Activated CD8-positive, alpha-beta T cell treated with anti-CD3 and anti-CD28 coated beads for 36 hours (primary cell): Measurements from ENCODE around the gene CRB1. TPM values are rescaled to one million over a fixed set of nuclear protein-coding genes. Genes with fewer than 3 reads are reported as not detected.
A peak's percentile ranks its signal among the peaks of the same experiment; 100 is the strongest.

ENCODE experiments used
- ATAC-seq: fragments of 200-7000 bp; cut with Tn5 transposase; one replicate; pipeline ENCODE4 v1.10.0; 2021; ENCODE audit warnings: mild to moderate bottlenecking, moderate library complexity
- CTCF ChIA-PET: fragments of 350-600 bp; sonication (Branson Sonifier 250); formaldehyde crosslinking; loops from one replicate; lab custom pipeline; 2021; ENCODE audit warnings: antibody characterized with exemption; lab: Charles Lee
- POLR2A ChIA-PET: fragments of 350-600 bp; sonication (Branson Sonifier 250); formaldehyde crosslinking; loops from one replicate; lab custom pipeline; 2021; ENCODE audit warnings: antibody characterized with exemption; lab: Charles Lee
- DNase-seq: peaks from one replicate; pipeline ENCODE4 v3.0.0-alpha.2; 2020
- H3K27ac Mint-ChIP-seq: one replicate; pipeline ENCODE4 v1.8.0; 2021; ENCODE audit warnings: mild to moderate bottlenecking, mixed read lengths
- H3K27me3 Mint-ChIP-seq: one replicate; pipeline ENCODE4 v1.8.0; 2021; ENCODE audit warnings: mixed read lengths
- H3K36me3 Mint-ChIP-seq: one replicate; pipeline ENCODE4 v1.8.0; 2021; ENCODE audit warnings: low read depth, mixed read lengths
- H3K4me1 Mint-ChIP-seq: one replicate; pipeline ENCODE4 v1.8.0; 2021; ENCODE audit warnings: low read depth, mixed read lengths
- H3K4me3 Mint-ChIP-seq: one replicate; pipeline ENCODE4 v1.8.0; 2021; ENCODE audit warnings: mild to moderate bottlenecking, moderate library complexity, mixed read lengths
- H3K9me3 Mint-ChIP-seq: one replicate; pipeline ENCODE4 v1.8.0; 2021; ENCODE audit warnings: mixed read lengths
- intact Hi-C: fragments of 100-400 bp; cut with micrococcal nuclease; formaldehyde crosslinking; loops from one replicate; pipeline ENCODE4 v1.10.0; 2022
- total RNA-seq, 2 experiments: library from RNA; stranded (reverse); gene quantifications; one replicate each; pipeline ENCODE4 v1.2.3, GENCODE V29; 2021
- TF ChIP-seq, protein P1 (sequence below): fragments of 200-600 bp; IDR thresholded peaks from one replicate; pipeline ENCODE4 v1.8.0; 2022; ENCODE audit warnings: antibody characterized with exemption, mild to moderate bottlenecking

Gene CRB1
- total RNA-seq, 2 experiments from 2014 or later: not detected

DNA sequence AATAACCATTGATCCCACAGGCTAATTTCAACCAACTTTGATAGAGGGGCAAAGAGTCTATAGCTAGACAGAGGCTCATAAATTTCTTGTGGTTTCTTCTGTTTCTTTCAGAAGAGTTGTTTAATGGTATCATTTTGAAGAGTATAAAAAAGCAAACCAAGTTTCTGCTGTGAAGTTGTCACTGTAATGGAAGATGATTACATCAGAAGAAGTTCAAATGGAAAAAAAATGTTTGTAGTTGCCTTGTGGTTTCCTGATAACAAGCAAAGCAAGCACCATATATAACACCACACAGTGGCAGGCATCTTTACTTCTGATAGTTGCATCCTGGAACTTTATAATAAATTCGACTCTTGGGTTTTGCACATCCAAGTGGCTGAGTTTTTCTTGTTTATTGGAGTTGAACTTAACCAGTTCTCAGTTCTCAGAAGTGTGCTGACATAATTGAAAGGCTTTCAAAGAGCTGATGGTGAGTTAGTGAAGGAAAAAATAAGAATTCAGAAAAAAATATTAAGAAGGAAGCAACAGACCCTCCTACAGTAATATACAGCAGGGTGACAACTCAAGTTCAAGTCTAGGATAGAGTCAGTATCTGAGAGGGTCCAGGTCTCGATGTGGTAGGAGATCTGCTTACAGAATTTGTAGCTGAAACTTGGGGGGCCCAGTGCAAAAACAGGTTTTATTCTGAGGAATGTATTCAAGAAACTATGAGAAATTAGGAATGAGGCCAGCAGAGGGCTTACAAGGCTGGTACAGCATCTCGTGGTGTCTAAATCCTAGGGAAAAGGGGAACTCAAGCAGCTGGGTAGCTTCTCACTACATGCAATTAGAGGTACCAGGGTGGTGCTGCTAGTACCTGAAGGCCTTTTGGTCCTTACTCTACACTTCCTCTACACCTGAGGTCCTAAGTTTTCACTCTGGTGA lies 123.5 kb downstream of the CRB1 start:
- no peak overlapping the region for H3K4me3 Mint-ChIP-seq

DNA sequence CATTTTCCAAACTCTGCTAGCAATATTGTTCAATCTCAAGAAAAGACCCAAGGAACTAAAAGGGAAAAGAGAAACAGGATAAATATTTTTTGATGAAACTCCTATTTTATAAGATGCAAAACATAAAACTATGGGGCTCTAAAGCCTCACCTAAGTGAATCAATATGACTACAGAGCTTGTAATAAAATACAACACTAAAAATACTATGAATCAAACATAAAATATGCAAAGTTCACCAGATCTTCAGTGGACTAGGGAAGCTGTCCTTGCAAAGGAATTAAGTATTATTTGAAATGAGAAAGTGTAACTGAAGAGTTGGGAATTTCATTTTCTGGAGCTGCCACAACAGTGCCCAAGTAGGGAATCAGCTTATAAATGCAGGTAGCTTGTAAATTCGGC lies 124.5 kb downstream of the CRB1 start:
- no peaks in the 10 kb centered on the region for H3K9me3 Mint-ChIP-seq
- intact Hi-C loops: no loop called here
- peaks cover 2% of the 10 kb centered on the region for H3K27me3 Mint-ChIP-seq
- H3K27ac Mint-ChIP-seq: no peak overlapping the region
- peaks cover 26% of the 10 kb centered on the region for H3K4me1 Mint-ChIP-seq
- CTCF ChIA-PET: interaction anchor here (0.8 to 1.1 kb wide), 3 partner anchors 8 to 70 kb away, joined by 3 to 7 read pairs (median 4); no protein-coding TSS in a partner anchor
- H3K36me3 Mint-ChIP-seq: no peaks in the 10 kb centered on the region
- no peak overlapping the region for H3K4me3 Mint-ChIP-seq
- POLR2A ChIA-PET: no interaction called here
- TF ChIP-seq, protein P1, sequence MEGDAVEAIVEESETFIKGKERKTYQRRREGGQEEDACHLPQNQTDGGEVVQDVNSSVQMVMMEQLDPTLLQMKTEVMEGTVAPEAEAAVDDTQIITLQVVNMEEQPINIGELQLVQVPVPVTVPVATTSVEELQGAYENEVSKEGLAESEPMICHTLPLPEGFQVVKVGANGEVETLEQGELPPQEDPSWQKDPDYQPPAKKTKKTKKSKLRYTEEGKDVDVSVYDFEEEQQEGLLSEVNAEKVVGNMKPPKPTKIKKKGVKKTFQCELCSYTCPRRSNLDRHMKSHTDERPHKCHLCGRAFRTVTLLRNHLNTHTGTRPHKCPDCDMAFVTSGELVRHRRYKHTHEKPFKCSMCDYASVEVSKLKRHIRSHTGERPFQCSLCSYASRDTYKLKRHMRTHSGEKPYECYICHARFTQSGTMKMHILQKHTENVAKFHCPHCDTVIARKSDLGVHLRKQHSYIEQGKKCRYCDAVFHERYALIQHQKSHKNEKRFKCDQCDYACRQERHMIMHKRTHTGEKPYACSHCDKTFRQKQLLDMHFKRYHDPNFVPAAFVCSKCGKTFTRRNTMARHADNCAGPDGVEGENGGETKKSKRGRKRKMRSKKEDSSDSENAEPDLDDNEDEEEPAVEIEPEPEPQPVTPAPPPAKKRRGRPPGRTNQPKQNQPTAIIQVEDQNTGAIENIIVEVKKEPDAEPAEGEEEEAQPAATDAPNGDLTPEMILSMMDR: no peak
- ATAC-seq: no peak
- no peak for DNase-seq

More for the DNA sequence above, 123.5 kb downstream of the CRB1 start:
- Mint-ChIP-seq H3K27ac (peak overlapping the region; percentile 60), H3K4me1 (peaks cover 26% of the 10 kb centered on the region), H3K9me3 (no peaks in the 10 kb centered on the region), H3K36me3 (no peaks in the 10 kb centered on the region), H3K27me3 (peaks cover 2% of the 10 kb centered on the region)
- intact Hi-C loops: no loop called here
- CTCF ChIA-PET: interaction anchor here (0.6 to 1.1 kb wide), 4 partner anchors 9 to 116 kb away, joined by 3 to 7 read pairs (median 3); no protein-coding TSS in a partner anchor
- POLR2A ChIA-PET: no interaction called here
- peak; percentile 69 for ATAC-seq
- DNase-seq: no peak
- TF ChIP-seq, protein P1: no peak

DNA sequence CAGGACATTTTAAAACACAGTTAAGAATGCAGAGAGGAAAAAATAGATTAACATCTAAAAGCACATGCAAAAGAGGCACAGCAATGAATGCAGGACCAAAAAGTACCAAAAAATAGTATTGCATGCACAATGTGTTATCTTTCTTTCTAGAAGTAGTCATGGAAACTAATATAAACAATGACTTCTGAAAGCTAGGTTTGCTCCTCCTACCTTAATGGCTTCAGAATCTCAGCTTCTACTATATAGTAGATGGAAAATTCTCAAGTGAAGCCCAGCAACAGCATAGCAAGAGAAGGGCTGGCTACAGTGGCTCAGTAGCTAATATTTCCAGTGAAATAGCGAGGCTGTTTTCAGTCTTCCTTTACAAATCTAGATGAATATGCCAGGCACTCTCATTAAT lies 125.1 kb downstream of the CRB1 start:
- ChIA-PET CTCF (interaction anchor here (1.1 kb wide), 1 partner anchor 10 kb away, joined by 4 read pairs; no protein-coding TSS in a partner anchor), POLR2A (no interaction called here)
- peak; percentile 52 for ATAC-seq
- H3K9me3 Mint-ChIP-seq: no peaks in the 10 kb centered on the region
- peaks cover 26% of the 10 kb centered on the region for H3K4me1 Mint-ChIP-seq
- no peaks in the 10 kb centered on the region for H3K36me3 Mint-ChIP-seq
- intact Hi-C loops: no loop called here
- TF ChIP-seq, protein P1: no peak
- H3K4me3 Mint-ChIP-seq: no peak overlapping the region
- H3K27ac Mint-ChIP-seq: no peak overlapping the region
- DNase-seq: no peak
- H3K27me3 Mint-ChIP-seq: peaks cover 2% of the 10 kb centered on the region

DNA sequence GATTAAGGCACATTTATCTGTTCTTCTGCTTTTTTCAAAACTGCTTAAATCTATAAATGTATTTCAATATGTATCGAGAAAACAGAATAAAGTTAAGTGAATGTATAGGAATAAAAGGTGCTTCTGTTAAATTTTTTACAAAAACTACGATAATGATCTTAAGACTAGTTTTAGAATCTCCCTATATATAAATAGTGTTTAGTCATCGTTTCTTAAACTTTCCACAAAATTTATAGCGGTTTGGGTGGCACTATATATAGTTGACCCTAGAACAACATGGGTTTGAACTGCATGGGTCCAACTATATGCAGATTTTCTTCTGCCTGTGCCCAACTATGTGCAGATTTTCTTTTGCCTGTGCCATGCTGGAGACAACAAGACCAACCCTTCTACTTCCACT lies 125.7 kb downstream of the CRB1 start:
- no peak for ATAC-seq
- Mint-ChIP-seq H3K4me1 (peaks cover 26% of the 10 kb centered on the region), H3K27me3 (peaks cover 2% of the 10 kb centered on the region), H3K27ac (no peak overlapping the region), H3K4me3 (no peak overlapping the region), H3K36me3 (no peaks in the 10 kb centered on the region), H3K9me3 (no peaks in the 10 kb centered on the region)
- intact Hi-C loops: no loop called here
- DNase-seq: no peak
- CTCF ChIA-PET: no interaction called here
- POLR2A ChIA-PET: no interaction called here
- TF ChIP-seq, protein P1: no peak
